IgD-negative memory B cell (primary cell): ENCODE results near the gene DTL. TPM values are rescaled to one million over a fixed set of nuclear protein-coding genes. Genes with fewer than 3 reads are reported as not detected.
A peak's percentile ranks its signal among the peaks of the same experiment; 100 is the strongest.
"Not testable (repeated sequence)": the region's sequence is repeated elsewhere in the genome, so short reads cannot be mapped to it uniquely, and the experiment has no call there.

ENCODE experiments used
- H3K27ac Mint-ChIP-seq, 3 donors: one replicate each; pipeline ENCODE4 v1.8.0; 2020 to 2022; ENCODE audit warnings: mild to moderate bottlenecking in 3 of 3, mixed read lengths in 3 of 3, moderate library complexity in 1 of 3
- H3K27me3 Mint-ChIP-seq: one replicate; pipeline ENCODE4 v1.8.0; 2021; ENCODE audit warnings: mixed read lengths
- H3K36me3 Mint-ChIP-seq: one replicate; pipeline ENCODE4 v1.8.0; 2020; ENCODE audit warnings: mild to moderate bottlenecking, mixed read lengths
- H3K4me1 Mint-ChIP-seq, 3 donors: one replicate each; pipeline ENCODE4 v1.8.0; 2020 to 2022; ENCODE audit warnings: mixed read lengths in 3 of 3, mild to moderate bottlenecking in 1 of 3
- H3K4me3 Mint-ChIP-seq, 4 donors: one replicate each; pipeline ENCODE4 v1.8.0; 2020 to 2022; ENCODE audit warnings: mild to moderate bottlenecking in 4 of 4, mixed read lengths in 4 of 4, moderate library complexity in 3 of 4
- H3K9me3 Mint-ChIP-seq, 3 donors: one replicate each; pipeline ENCODE4 v1.8.0; 2020 to 2021; ENCODE audit warnings: mixed read lengths in 3 of 3, mild to moderate bottlenecking in 1 of 3
- polyA plus RNA-seq: library from polyadenylated mRNA; unstranded; fragments of 300-500 nt; fragmentation: Illumina TruSeq; gene quantifications from one replicate; pipeline ENCODE4 v1.2.3, GENCODE V29; 2021

Gene DTL, protein sequence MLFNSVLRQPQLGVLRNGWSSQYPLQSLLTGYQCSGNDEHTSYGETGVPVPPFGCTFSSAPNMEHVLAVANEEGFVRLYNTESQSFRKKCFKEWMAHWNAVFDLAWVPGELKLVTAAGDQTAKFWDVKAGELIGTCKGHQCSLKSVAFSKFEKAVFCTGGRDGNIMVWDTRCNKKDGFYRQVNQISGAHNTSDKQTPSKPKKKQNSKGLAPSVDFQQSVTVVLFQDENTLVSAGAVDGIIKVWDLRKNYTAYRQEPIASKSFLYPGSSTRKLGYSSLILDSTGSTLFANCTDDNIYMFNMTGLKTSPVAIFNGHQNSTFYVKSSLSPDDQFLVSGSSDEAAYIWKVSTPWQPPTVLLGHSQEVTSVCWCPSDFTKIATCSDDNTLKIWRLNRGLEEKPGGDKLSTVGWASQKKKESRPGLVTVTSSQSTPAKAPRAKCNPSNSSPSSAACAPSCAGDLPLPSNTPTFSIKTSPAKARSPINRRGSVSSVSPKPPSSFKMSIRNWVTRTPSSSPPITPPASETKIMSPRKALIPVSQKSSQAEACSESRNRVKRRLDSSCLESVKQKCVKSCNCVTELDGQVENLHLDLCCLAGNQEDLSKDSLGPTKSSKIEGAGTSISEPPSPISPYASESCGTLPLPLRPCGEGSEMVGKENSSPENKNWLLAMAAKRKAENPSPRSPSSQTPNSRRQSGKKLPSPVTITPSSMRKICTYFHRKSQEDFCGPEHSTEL
- polyA plus RNA-seq: 0.19 TPM

GRCh38 chr1:212035123-212035834 lies at the start of gene DTL, which contains the start of gene INTS7:
TSS of gene DTL (plus strand) at chr1:212035748. CDS start at chr1:212035891, 143 bp downstream.
TSS of gene INTS7 (minus strand) at chr1:212035557. CDS start at chr1:212035437, 120 bp downstream.
- peak within 1 kb of the TSS; percentile 96 to 100 (median 96) for H3K27ac Mint-ChIP-seq
- H3K4me1 Mint-ChIP-seq: peaks cover 38 to 47% (median 42%) of the 10 kb centered on the region in 3 donors
- no peaks in the 10 kb centered on the region for H3K9me3 Mint-ChIP-seq

GRCh38 chr1:211986628-211987254 lies 48.8 kb upstream of the DTL start:
- H3K36me3 Mint-ChIP-seq: peaks cover 6% of the 10 kb centered on the region
- no peak overlapping the region for H3K27ac Mint-ChIP-seq
- H3K4me3 Mint-ChIP-seq: no peak overlapping the region
- peaks cover 0 to 6% (median 0%) of the 10 kb centered on the region in 3 donors for H3K4me1 Mint-ChIP-seq
- H3K27me3 Mint-ChIP-seq: no peaks in the 10 kb centered on the region
- H3K9me3 Mint-ChIP-seq: no peaks in the 10 kb centered on the region

More at GRCh38 chr1:212035123-212035834, at the start of gene DTL, which contains the start of gene INTS7:
- peak within 1 kb of the TSS; percentile 94 to 100 (median 99) for H3K4me3 Mint-ChIP-seq
- no peaks in the 10 kb centered on the region for H3K27me3 Mint-ChIP-seq
- no peaks in the 10 kb centered on the region for H3K36me3 Mint-ChIP-seq

- Mint-ChIP-seq H3K4me3 (no peak overlapping the region), H3K9me3 (no peaks in the 10 kb centered on the region), H3K36me3 (peaks cover 3% of the 10 kb centered on the region), H3K4me1 (peaks cover 0 to 6% (median 2%) of the 10 kb centered on the region in 3 donors), H3K27ac (no peak overlapping the region), H3K27me3 (no peaks in the 10 kb centered on the region)
These were observed 43.9 kb upstream of the DTL start for GRCh38 chr1:211991695-211992094.

- not testable (repeated sequence) for H3K27ac Mint-ChIP-seq, H3K27me3 Mint-ChIP-seq, H3K36me3 Mint-ChIP-seq, H3K4me1 Mint-ChIP-seq, H3K9me3 Mint-ChIP-seq, H3K4me3 Mint-ChIP-seq
These were observed 38.1 kb upstream of the DTL start for GRCh38 chr1:211997426-211997825.

DNA sequence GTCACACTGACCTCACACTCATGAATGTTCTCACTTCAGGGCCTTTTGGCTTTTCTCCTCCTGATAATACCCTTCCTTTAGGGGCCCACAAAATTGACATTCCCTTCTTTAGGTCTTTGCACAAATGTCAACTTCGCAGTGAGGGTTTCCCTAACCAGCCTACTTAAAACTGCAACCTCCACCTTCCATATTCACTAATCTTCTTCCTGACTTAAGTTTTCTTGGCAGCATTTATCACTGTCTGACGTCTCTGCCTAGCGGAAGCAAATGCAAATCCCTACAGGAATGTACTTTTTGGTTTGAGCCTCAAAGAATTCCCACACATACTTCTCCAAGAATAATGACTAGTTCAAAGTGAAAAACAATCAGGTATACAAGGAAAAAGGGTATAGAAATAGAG lies 33.0 kb upstream of the DTL start:
- Mint-ChIP-seq H3K4me1 (no peaks in the 10 kb centered on the region), H3K27ac (no peak overlapping the region), H3K9me3 (no peaks in the 10 kb centered on the region), H3K27me3 (no peaks in the 10 kb centered on the region), H3K4me3 (no peak overlapping the region), H3K36me3 (peaks cover 3% of the 10 kb centered on the region)

- Mint-ChIP-seq H3K27me3 (no peaks in the 10 kb centered on the region), H3K27ac (peak overlapping the region in 1 of 3 donors; percentile 3), H3K36me3 (peaks cover 6% of the 10 kb centered on the region), H3K4me3 (no peak overlapping the region), H3K4me1 (peaks cover 0 to 1% (median 0%) of the 10 kb centered on the region in 3 donors), H3K9me3 (no peaks in the 10 kb centered on the region)
These were observed 30.5 kb upstream of the DTL start for GRCh38 chr1:212004895-212005608.

DNA sequence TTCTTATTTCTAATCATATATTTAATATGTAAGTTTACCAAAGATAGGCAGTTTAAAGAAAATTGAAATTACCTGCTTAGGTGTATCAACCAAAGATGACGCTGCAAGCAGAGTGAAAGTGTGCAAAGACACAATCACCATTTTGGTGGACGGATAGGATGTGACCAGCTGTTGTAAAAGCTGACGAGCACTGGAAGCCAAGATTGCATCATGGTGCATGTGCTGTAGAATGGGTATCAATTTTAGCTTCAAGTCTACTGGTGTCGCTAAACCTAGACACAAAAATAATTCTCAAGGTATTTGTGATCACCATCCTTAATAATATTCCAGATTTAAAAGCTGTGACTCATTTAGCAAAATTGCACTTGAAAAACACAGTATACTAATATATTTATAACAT lies 28.4 kb upstream of the DTL start:
- Mint-ChIP-seq H3K27me3 (no peaks in the 10 kb centered on the region), H3K36me3 (peaks cover 8% of the 10 kb centered on the region), H3K27ac (no peak overlapping the region)

GRCh38 chr1:212007886-212008285 lies 27.7 kb upstream of the DTL start:
- H3K4me1 Mint-ChIP-seq: peaks cover 0 to 4% (median 2%) of the 10 kb centered on the region in 3 donors
- H3K4me3 Mint-ChIP-seq: no peak overlapping the region
- H3K36me3 Mint-ChIP-seq: peaks cover 8% of the 10 kb centered on the region
- H3K9me3 Mint-ChIP-seq: no peaks in the 10 kb centered on the region
- H3K27ac Mint-ChIP-seq: no peak overlapping the region
- no peaks in the 10 kb centered on the region for H3K27me3 Mint-ChIP-seq

More for the DNA sequence above, 28.4 kb upstream of the DTL start:
- Mint-ChIP-seq H3K9me3 (no peaks in the 10 kb centered on the region), H3K4me1 (peaks cover 0 to 4% (median 2%) of the 10 kb centered on the region in 3 donors), H3K4me3 (no peak overlapping the region)

DNA sequence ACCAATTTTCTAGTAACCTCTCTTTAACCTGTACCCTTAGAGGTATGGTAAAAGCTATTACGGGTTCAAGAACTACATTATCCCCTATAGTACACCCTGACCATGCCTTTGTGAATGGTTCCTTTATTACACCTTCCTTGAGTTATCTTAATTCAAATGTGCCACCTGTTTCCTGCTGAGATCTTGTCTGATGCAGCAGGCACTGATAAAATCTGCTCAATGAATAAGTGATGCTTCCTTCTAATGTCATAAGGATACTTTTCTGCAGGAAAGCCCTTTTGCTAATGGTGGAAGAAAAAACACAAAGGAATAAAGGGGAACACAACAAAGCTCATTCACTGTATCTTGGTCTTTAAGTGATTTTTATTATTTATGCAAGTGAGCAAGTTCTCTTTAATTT lies 26.0 kb upstream of the DTL start:
- no peak overlapping the region for H3K4me3 Mint-ChIP-seq
- no peak overlapping the region for H3K27ac Mint-ChIP-seq
- no peaks in the 10 kb centered on the region for H3K9me3 Mint-ChIP-seq
- H3K27me3 Mint-ChIP-seq: no peaks in the 10 kb centered on the region
- peaks cover 0 to 4% (median 2%) of the 10 kb centered on the region in 3 donors for H3K4me1 Mint-ChIP-seq
- H3K36me3 Mint-ChIP-seq: peaks cover 8% of the 10 kb centered on the region

DNA sequence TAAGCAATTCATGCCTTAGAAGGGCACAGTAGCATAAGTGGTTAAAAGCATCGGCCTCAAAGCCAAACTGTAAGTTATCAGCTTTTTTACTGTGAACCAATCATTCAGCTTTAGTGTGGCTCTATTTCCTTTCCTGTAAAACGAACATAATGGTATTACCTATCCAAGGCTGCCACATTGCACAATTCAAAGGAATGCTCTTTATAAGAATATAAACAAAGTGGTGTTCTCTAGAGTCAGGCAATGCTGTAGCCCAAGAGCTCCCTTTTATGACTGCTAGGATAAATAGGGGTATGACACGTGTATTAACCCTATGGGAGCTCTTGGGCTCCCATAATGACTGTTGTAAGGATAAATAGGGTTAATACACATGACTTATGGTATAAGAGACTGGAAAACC lies 25.5 kb upstream of the DTL start:
- no peaks in the 10 kb centered on the region for H3K9me3 Mint-ChIP-seq
- H3K27me3 Mint-ChIP-seq: no peaks in the 10 kb centered on the region
- H3K36me3 Mint-ChIP-seq: peaks cover 8% of the 10 kb centered on the region
- H3K4me3 Mint-ChIP-seq: no peak overlapping the region
- peaks cover 0 to 4% (median 2%) of the 10 kb centered on the region in 3 donors for H3K4me1 Mint-ChIP-seq
- no peak overlapping the region for H3K27ac Mint-ChIP-seq

DNA sequence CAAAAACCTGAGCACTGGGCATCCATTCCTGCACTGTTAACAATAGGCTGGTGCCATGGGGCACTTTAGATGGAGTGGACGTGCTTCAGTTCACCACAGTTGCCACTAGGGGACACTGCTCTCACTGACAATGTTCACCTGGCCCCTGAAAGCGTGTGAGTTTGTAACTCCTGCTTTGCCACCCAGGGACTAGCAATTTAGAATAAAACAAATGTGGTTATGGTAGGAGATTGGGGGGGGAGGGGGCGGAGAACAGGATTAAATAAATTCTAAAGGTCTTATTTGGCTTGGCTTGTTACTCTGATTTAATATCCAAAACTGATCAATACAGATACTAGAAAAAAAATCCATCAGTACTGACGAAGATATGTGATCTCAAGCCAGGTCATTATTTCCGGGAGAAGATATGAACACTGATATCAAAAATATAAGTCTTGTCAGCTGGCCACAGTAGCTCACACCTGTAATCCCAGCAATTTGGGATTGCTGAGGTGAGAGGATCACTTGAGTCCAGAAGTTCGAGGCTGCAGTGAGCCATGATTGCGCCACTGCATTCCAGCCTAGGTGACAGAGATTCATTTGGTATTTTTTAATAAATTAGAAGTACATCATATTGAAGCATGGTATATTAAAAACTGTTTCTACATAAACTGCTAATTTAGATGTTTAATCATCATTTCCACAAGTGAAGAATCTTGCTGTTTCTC lies 23.4 kb upstream of the DTL start:
- H3K27me3 Mint-ChIP-seq: no peaks in the 10 kb centered on the region
- H3K27ac Mint-ChIP-seq: no peak overlapping the region
- H3K4me3 Mint-ChIP-seq: no peak overlapping the region
- no peaks in the 10 kb centered on the region for H3K9me3 Mint-ChIP-seq
- peaks cover 0 to 4% (median 2%) of the 10 kb centered on the region in 3 donors for H3K4me1 Mint-ChIP-seq
- H3K36me3 Mint-ChIP-seq: peaks cover 6% of the 10 kb centered on the region

- H3K27ac Mint-ChIP-seq: no peak overlapping the region
These were observed 21.9 kb upstream of the DTL start for GRCh38 chr1:212013672-212014071.

DNA sequence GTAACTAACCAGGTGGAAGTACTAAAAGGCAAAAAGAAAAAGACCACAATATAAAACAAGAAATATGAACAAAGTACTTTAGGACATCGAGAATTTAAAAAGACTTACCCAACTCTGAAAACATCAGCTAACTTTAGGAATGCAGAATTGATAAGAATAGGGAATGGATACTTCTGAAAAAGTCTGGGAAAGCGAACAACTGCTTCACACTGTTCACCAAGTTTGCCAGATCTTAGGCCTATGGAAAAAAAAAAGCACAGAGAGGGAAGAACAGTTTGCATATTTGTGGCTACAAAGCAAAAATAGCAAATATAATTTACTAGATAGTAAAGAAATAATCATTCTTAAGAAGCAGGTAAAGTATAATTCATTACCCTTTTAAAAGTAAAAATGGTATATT lies 14.6 kb upstream of the DTL start:
- Mint-ChIP-seq H3K9me3 (peaks cover 0 to 11% (median 3%) of the 10 kb centered on the region in 3 donors), H3K27ac (peak overlapping the region in 1 of 3 donors; percentile 76), H3K27me3 (no peaks in the 10 kb centered on the region), H3K4me1 (peaks cover 0 to 7% (median 2%) of the 10 kb centered on the region in 3 donors), H3K4me3 (no peak overlapping the region), H3K36me3 (peaks cover 6% of the 10 kb centered on the region)

More at GRCh38 chr1:212013672-212014071, 21.9 kb upstream of the DTL start:
- H3K27me3 Mint-ChIP-seq: no peaks in the 10 kb centered on the region
- no peaks in the 10 kb centered on the region for H3K9me3 Mint-ChIP-seq
- H3K4me1 Mint-ChIP-seq: peaks cover 0 to 2% (median 2%) of the 10 kb centered on the region in 3 donors
- H3K4me3 Mint-ChIP-seq: no peak overlapping the region
- peaks cover 6% of the 10 kb centered on the region for H3K36me3 Mint-ChIP-seq
